Measurements from ENCODE around the gene CALB2. TPM values are rescaled to one million over a fixed set of nuclear protein-coding genes. Genes with fewer than 3 reads are reported as not detected.

CALB2 gene
- total RNA-seq, 1 experiment from 2014 or later = not detected

GRCh38 chr16:71328151-71328550, 30.4 kb upstream of the CALB2 start:
- no peak for DNase-seq (ENCODE audit: low spot score)
- Histone ChIP-seq H3K27ac (ENCODE audit: low read depth, low read length, poor library complexity, severe bottlenecking) (no peak overlapping the region), H3K27me3 (replicated peaks; ENCODE audit: insufficient read depth, low read depth, low read length, poor library complexity) (peaks cover 3% of the 10 kb centered on the region), H3K36me3 (ENCODE audit: insufficient read depth, low read length, poor library complexity, severe bottlenecking) (no peaks in the 10 kb centered on the region), H3K4me3 (ENCODE audit: low read depth, low read length, poor library complexity, severe bottlenecking) (no peak overlapping the region), H3K9me3 (ENCODE audit: low read depth, low read length, poor library complexity, severe bottlenecking) (no peaks in the 10 kb centered on the region), H3K4me1 (ENCODE audit: insufficient read depth, low read length, poor library complexity, severe bottlenecking) (no peaks in the 10 kb centered on the region)
- ChIA-PET POLR2A (ENCODE audit: low non-redundant PET) (no interaction called here), CTCF (no interaction called here)
- TF ChIP-seq CTCF (conservative IDR thresholded peaks at IDR 0.05; ENCODE audit: low read depth, low read length) = no peak
- no peak for TF ChIP-seq EZH2 (IDR thresholded peaks at IDR 0.05; ENCODE audit: borderline replicate concordance, low read depth, low read length, poor library complexity, severe bottlenecking)
- intact Hi-C loops (cut with micrococcal nuclease; ENCODE audit: unreplicated experiment) = loop anchor here (10.0 kb wide), 1 partner anchor 57 kb away; no protein-coding TSS in a partner anchor
- BruUV-seq (replicated peaks) = no TSS peak

GRCh38 chr16:71337631-71338030, 20.9 kb upstream of the CALB2 start:
- POLR2A ChIA-PET (ENCODE audit: low non-redundant PET) = no interaction called here
- Histone ChIP-seq H3K9me3 (ENCODE audit: low read depth, low read length, poor library complexity, severe bottlenecking) (no peaks in the 10 kb centered on the region), H3K27me3 (replicated peaks; ENCODE audit: insufficient read depth, low read depth, low read length, poor library complexity) (peaks cover 41% of the 10 kb centered on the region), H3K4me3 (ENCODE audit: low read depth, low read length, poor library complexity, severe bottlenecking) (no peak overlapping the region), H3K27ac (ENCODE audit: low read depth, low read length, poor library complexity, severe bottlenecking) (no peak overlapping the region), H3K36me3 (ENCODE audit: insufficient read depth, low read length, poor library complexity, severe bottlenecking) (no peaks in the 10 kb centered on the region), H3K4me1 (ENCODE audit: insufficient read depth, low read length, poor library complexity, severe bottlenecking) (no peaks in the 10 kb centered on the region)
- no TSS peak for BruUV-seq (replicated peaks)
- intact Hi-C loops (cut with micrococcal nuclease; ENCODE audit: unreplicated experiment) = no loop called here
- no peak for DNase-seq (ENCODE audit: low spot score)
- CTCF ChIA-PET = no interaction called here
- no peak for TF ChIP-seq CTCF (conservative IDR thresholded peaks at IDR 0.05; ENCODE audit: low read depth, low read length)
- TF ChIP-seq EZH2 (IDR thresholded peaks at IDR 0.05; ENCODE audit: borderline replicate concordance, low read depth, low read length, poor library complexity, severe bottlenecking) = no peak

GRCh38 chr16:71338193-71338592, 20.3 kb upstream of the CALB2 start:
- Histone ChIP-seq H3K4me1 (ENCODE audit: insufficient read depth, low read length, poor library complexity, severe bottlenecking) (no peaks in the 10 kb centered on the region), H3K36me3 (ENCODE audit: insufficient read depth, low read length, poor library complexity, severe bottlenecking) (no peaks in the 10 kb centered on the region), H3K27ac (ENCODE audit: low read depth, low read length, poor library complexity, severe bottlenecking) (no peak overlapping the region), H3K4me3 (ENCODE audit: low read depth, low read length, poor library complexity, severe bottlenecking) (no peak overlapping the region), H3K27me3 (replicated peaks; ENCODE audit: insufficient read depth, low read depth, low read length, poor library complexity) (peaks cover 41% of the 10 kb centered on the region), H3K9me3 (ENCODE audit: low read depth, low read length, poor library complexity, severe bottlenecking) (no peaks in the 10 kb centered on the region)
- no TSS peak for BruUV-seq (replicated peaks)
- ChIA-PET POLR2A (ENCODE audit: low non-redundant PET) (no interaction called here), CTCF (no interaction called here)
- no peak for DNase-seq (ENCODE audit: low spot score)
- TF ChIP-seq CTCF (conservative IDR thresholded peaks at IDR 0.05; ENCODE audit: low read depth, low read length) = no peak
- no peak for TF ChIP-seq EZH2 (IDR thresholded peaks at IDR 0.05; ENCODE audit: borderline replicate concordance, low read depth, low read length, poor library complexity, severe bottlenecking)
- intact Hi-C loops (cut with micrococcal nuclease; ENCODE audit: unreplicated experiment) = no loop called here

All from A673 (cell line).